A549 (cell line): ENCODE measurements around the gene KLHL1. TPM values are rescaled to one million over a fixed set of nuclear protein-coding genes. Genes with fewer than 3 reads are reported as not detected.

Source experiments
- ATAC-seq, 2 experiments: fragments of 200-7000 bp in 1 of 2; fragments of >200 bp in 1 of 2; cut with Nextera tagmentation in 1 of 2; cut with Tn5 transposase in 1 of 2; 3 replicates each; pipeline versions ENCODE4 v1.8.0 to v1.9.1; 2018 to 2020; ENCODE audit warnings: mild to moderate bottlenecking in 1 of 2, moderate library complexity in 1 of 2
- CTCF ChIA-PET: fragments of 300-600 bp; sonication (Branson Sonifier 250); formaldehyde crosslinking; extraction: SDS; loops from one replicate; lab custom pipeline; 2021; ENCODE audit warnings: antibody characterized with exemption, inconsistent platforms; lab: Yijun Ruan, JAX
- POLR2A ChIA-PET: fragments of 350-600 bp; formaldehyde crosslinking; extraction: SDS; loops from one replicate; lab custom pipeline; 2021; ENCODE audit warnings: antibody characterized with exemption, inconsistent platforms; lab: Yijun Ruan, JAX
- DNase-seq, 2 experiments: peaks; one replicate each; pipeline versions ENCODE4 v3.0.0 to v3.0.0-alpha.2; 2011 to 2016; ENCODE audit warnings: low read depth in 1 of 2, low spot score in 1 of 2
- FAIRE-seq: peaks from 2 replicates; lab custom pipeline; 2011; peaks lifted over from hg19 to GRCh38; lab: Jason Lieb, UNC
- H3K27ac ChIP-seq, 2 experiments: fragments of >200 bp; sonication (Bioruptor Twin); formaldehyde crosslinking; 3 replicates each; pipeline ENCODE4 v1.5.1; 2016 to 2017
- H3K4me1 ChIP-seq: fragments of >200 bp; sonication (Bioruptor Twin); formaldehyde crosslinking; 3 replicates; pipeline ENCODE4 v1.6.1; 2016
- H3K4me2 ChIP-seq: fragments of >200 bp; sonication (Bioruptor Twin); formaldehyde crosslinking; 3 replicates; pipeline ENCODE4 v1.6.1; 2016
- H3K4me3 ChIP-seq: fragments of >200 bp; sonication (Bioruptor Twin); formaldehyde crosslinking; 3 replicates; pipeline ENCODE4 v1.5.1; 2016
- H3K9me3 ChIP-seq: fragments of >200 bp; sonication (Bioruptor Twin); formaldehyde crosslinking; 3 replicates; pipeline ENCODE4 v1.6.1; 2016
- BCL3 ChIP-seq: fragments of >200 bp; sonication (Bioruptor Twin); formaldehyde crosslinking; IDR thresholded peaks from 3 replicates; pipeline ENCODE4 v1.6.1; 2016
- BHLHE40 ChIP-seq: IDR thresholded peaks from 2 replicates; pipeline ENCODE4 v1.6.1; 2012; ENCODE audit warnings: low read depth, low read length, inconsistent platforms
- CBX8 ChIP-seq: fragments of 200-600 bp; sonication (generic); IDR thresholded peaks from 2 replicates; pipeline ENCODE4 v1.6.1; 2016
- CHD2 ChIP-seq: fragments of 150-350 bp; IDR thresholded peaks from 2 replicates; pipeline ENCODE4 v1.6.1; 2014; ENCODE audit warnings: low read length; ENCODE audit not compliant: partially characterized antibody
- ELK1 ChIP-seq: fragments of 150-350 bp; IDR thresholded peaks from 2 replicates; pipeline ENCODE4 v1.6.1; 2014; ENCODE audit warnings: low read depth, mild to moderate bottlenecking, low read length
- ESRRA ChIP-seq: fragments of 150-350 bp; IDR thresholded peaks from 2 replicates; pipeline ENCODE4 v1.6.1; 2014; ENCODE audit warnings: mild to moderate bottlenecking, low read length, borderline replicate concordance
- HES2 ChIP-seq: fragments of >200 bp; sonication (Bioruptor Twin); formaldehyde crosslinking; IDR thresholded peaks from 2 replicates; pipeline ENCODE4 v1.6.1; 2016
- HEYL ChIP-seq: fragments of 250-450 bp; sonication (Bioruptor Pico); IDR thresholded peaks from 2 replicates; pipeline ENCODE4 v1.8.0; 2021; ENCODE audit warnings: mild to moderate bottlenecking, moderate library complexity
- HMGXB4 ChIP-seq: fragments of 250-450 bp; sonication (Bioruptor Pico); IDR thresholded peaks from 2 replicates; pipeline ENCODE4 v1.5.0; 2021; ENCODE audit warnings: mild to moderate bottlenecking, moderate library complexity, borderline replicate concordance
- HOXA7 ChIP-seq: fragments of 250-450 bp; sonication (Bioruptor Pico); IDR thresholded peaks from 2 replicates; pipeline ENCODE4 v1.5.0; 2020; ENCODE audit warnings: mild to moderate bottlenecking, moderate library complexity
- HOXB5 ChIP-seq: fragments of 250-450 bp; sonication (Bioruptor Pico); IDR thresholded peaks from 2 replicates; pipeline ENCODE4 v1.5.0; 2020; ENCODE audit warnings: mild to moderate bottlenecking, moderate library complexity
- JUN ChIP-seq, 2 experiments: fragments of >200 bp; sonication (Bioruptor Twin); formaldehyde crosslinking; IDR thresholded peaks; 2 replicates in 1 of 2; 3 replicates in 1 of 2; pipeline ENCODE4 v1.6.1; 2016 to 2017
- JUNB ChIP-seq: fragments of >200 bp; sonication (Bioruptor Twin); formaldehyde crosslinking; IDR thresholded peaks from 2 replicates; pipeline ENCODE4 v1.6.1; 2016
- KDM1A ChIP-seq: fragments of 200-600 bp; sonication (generic); IDR thresholded peaks from 2 replicates; pipeline ENCODE4 v1.6.1; 2016; ENCODE audit warnings: low read depth, mild to moderate bottlenecking
- MAZ ChIP-seq: fragments of 150-350 bp; IDR thresholded peaks from 2 replicates; pipeline ENCODE4 v1.6.1; 2014; ENCODE audit warnings: antibody characterized with exemption, low read depth, low read length, borderline replicate concordance
- NFE2L2 ChIP-seq: fragments of 150-350 bp; conservative IDR thresholded peaks from 2 replicates; pipeline ENCODE4 v1.6.1; 2014; ENCODE audit warnings: low read length
- PBX3 ChIP-seq: IDR thresholded peaks from 2 replicates; pipeline ENCODE4 v1.6.1; 2012
- PHF8 ChIP-seq: fragments of 200-600 bp; sonication (generic); IDR thresholded peaks from 2 replicates; pipeline ENCODE4 v1.6.1; 2016; ENCODE audit warnings: low read depth, mild to moderate bottlenecking, antibody characterized with exemption, moderate library complexity, borderline replicate concordance
- POLR2A ChIP-seq: IDR thresholded peaks from 2 replicates; pipeline ENCODE4 v1.6.1; 2012; ENCODE audit warnings: mild to moderate bottlenecking, low read length
- RAD21 ChIP-seq, 2 experiments: fragments of >200 bp in 1 of 2; sonication (Bioruptor Twin) in 1 of 2; formaldehyde crosslinking in 1 of 2; IDR thresholded peaks in 1 of 2; conservative IDR thresholded peaks in 1 of 2; 2 replicates in 1 of 2; 3 replicates in 1 of 2; pipeline ENCODE4 v1.6.1; 2012 to 2018; ENCODE audit warnings: inconsistent platforms in 1 of 2
- RARB ChIP-seq: fragments of 250-450 bp; sonication (Bioruptor Pico); IDR thresholded peaks from 2 replicates; pipeline ENCODE4 v1.8.0; 2021; ENCODE audit warnings: mild to moderate bottlenecking, moderate library complexity
- RFX5 ChIP-seq: fragments of 450-650 bp; IDR thresholded peaks from 2 replicates; pipeline ENCODE4 v1.7.1; 2014; ENCODE audit warnings: antibody characterized with exemption, mild to moderate bottlenecking, moderate library complexity
- RNF2 ChIP-seq: fragments of 200-600 bp; sonication (generic); IDR thresholded peaks from 2 replicates; pipeline ENCODE4 v1.6.1; 2016; ENCODE audit warnings: low read depth, mild to moderate bottlenecking, antibody characterized with exemption, moderate library complexity, borderline replicate concordance
- USF2 ChIP-seq: fragments of 450-650 bp; IDR thresholded peaks from 2 replicates; pipeline ENCODE4 v1.6.1; 2014; ENCODE audit warnings: antibody characterized with exemption
- WGBS: methylation state at CpG from one replicate; pipeline ENCODE4 v1.1.6; 2017; ENCODE audit errors: missing lambda C conversion rate; 5-methylcytosine and 5-hydroxymethylcytosine counted together
- polyA plus RNA-seq, 4 experiments: library from polyadenylated mRNA; depleted of rRNA in 3 of 4; stranded (reverse); fragments of >200 nt; fragmentation: RNase III in 1 of 4; extraction: RNeasy Plus Mini Kit Qiagen cat#74134 plus additional on column Dnase treatment in 1 of 4; gene quantifications; 2 replicates in 3 of 4; 3 replicates in 1 of 4; pipeline ENCODE4 v1.2.3, GENCODE V29; 2011 to 2017

Gene KLHL1
- polyA plus RNA-seq, 2 of the 4 experiments (the other 2 are of a cell fraction) = not detected

- CTCF ChIA-PET = interaction anchor here (2.2 kb wide), 1 partner anchor 11 kb away, joined by 7 read pairs; no protein-coding TSS in a partner anchor
- Histone ChIP-seq H3K9me3 (no peaks in the 10 kb centered on the region), H3K27ac (no peak overlapping the region), H3K4me2 (no peak overlapping the region), H3K4me1 (no peaks in the 10 kb centered on the region), H3K4me3 (no peak overlapping the region)
- ATAC-seq (no peak), DNase-seq (no peak), FAIRE-seq (no peak)
- 20% methylated on average over 4 of the region's 4 CpGs for WGBS
- POLR2A ChIA-PET = interaction anchor here (0.6 kb wide), 1 partner anchor 140 kb away, joined by 3 read pairs; no protein-coding TSS in a partner anchor
- no peak for TF ChIP-seq RNF2
- no peak for TF ChIP-seq HMGXB4 (CRISPR knock-in tag)
- TF ChIP-seq JUNB = no peak
- no peak for TF ChIP-seq HOXB5
- no peak for TF ChIP-seq PBX3
- no peak for TF ChIP-seq RFX5
- TF ChIP-seq RAD21 (conservative IDR thresholded peaks at IDR 0.05 in 1 of 2, IDR thresholded peaks at IDR 0.05 in 1 of 2) = no peak
- no peak for TF ChIP-seq CHD2
- no peak for TF ChIP-seq POLR2A
- TF ChIP-seq BCL3 = no peak
Observed at GRCh38 chr13:70087247-70087646, 21.0 kb downstream of the KLHL1 start.

GRCh38 chr13:70080012-70080411 is 28.2 kb downstream of the KLHL1 start:
- POLR2A ChIA-PET = no interaction called here

GRCh38 chr13:70054572-70054971 is 53.7 kb downstream of the KLHL1 start:
- ATAC-seq = no peak
- POLR2A ChIA-PET = no interaction called here
- TF ChIP-seq HES2 = no peak
- TF ChIP-seq BCL3 = no peak
- TF ChIP-seq KDM1A = no peak
- no peak for TF ChIP-seq PBX3
- TF ChIP-seq USF2 = no peak
- no peak for TF ChIP-seq JUN (IDR thresholded peaks at IDR 0.05)
- no peak for TF ChIP-seq ESRRA
- no peak for TF ChIP-seq NFE2L2
- TF ChIP-seq RARB (CRISPR knock-in tag) = no peak
- TF ChIP-seq JUNB = no peak
- TF ChIP-seq BHLHE40 = no peak
- no peak for TF ChIP-seq MAZ
- no peak for TF ChIP-seq HEYL (CRISPR knock-in tag)
- no peak for TF ChIP-seq CBX8
- no peak for TF ChIP-seq PHF8
- no peak for TF ChIP-seq HOXA7 (CRISPR knock-in tag)

More at GRCh38 chr13:70080012-70080411, 28.2 kb downstream of the KLHL1 start:
- Histone ChIP-seq H3K4me3 (no peak overlapping the region), H3K27ac (no peak overlapping the region), H3K4me2 (no peak overlapping the region), H3K9me3 (no peaks in the 10 kb centered on the region), H3K4me1 (no peaks in the 10 kb centered on the region)
- 4% methylated on average over 4 of the region's 4 CpGs for WGBS
- DNase-seq (no peak), ATAC-seq (no peak), FAIRE-seq (no peak)
- CTCF ChIA-PET = no interaction called here
- no peak for TF ChIP-seq ELK1
- TF ChIP-seq, all 56 proteins: peak for 0

More at GRCh38 chr13:70054572-70054971, 53.7 kb downstream of the KLHL1 start:
- H3K27ac ChIP-seq = no peak overlapping the region
- CTCF ChIA-PET = no interaction called here
- no peak overlapping the region for H3K4me2 ChIP-seq
- H3K9me3 ChIP-seq = no peaks in the 10 kb centered on the region
- DNase-seq (no peak), FAIRE-seq (no peak)
- H3K4me3 ChIP-seq = no peak overlapping the region
- H3K4me1 ChIP-seq = no peaks in the 10 kb centered on the region
